Activated T-cell treated with anti-CD3 and anti-CD28 coated beads for 48 hours (primary cell): ENCODE data around the gene AUTS2.

Experiments used
- DNase-seq: peaks from one replicate; pipeline ENCODE4 v3.0.0-alpha.2; 2020; ENCODE audit warnings: low read depth

The AUTS2 gene

GRCh38 chr7:69687739-69688433 lies 89.6 kb downstream of the AUTS2 start:
- DNase-seq: no peak

DNA sequence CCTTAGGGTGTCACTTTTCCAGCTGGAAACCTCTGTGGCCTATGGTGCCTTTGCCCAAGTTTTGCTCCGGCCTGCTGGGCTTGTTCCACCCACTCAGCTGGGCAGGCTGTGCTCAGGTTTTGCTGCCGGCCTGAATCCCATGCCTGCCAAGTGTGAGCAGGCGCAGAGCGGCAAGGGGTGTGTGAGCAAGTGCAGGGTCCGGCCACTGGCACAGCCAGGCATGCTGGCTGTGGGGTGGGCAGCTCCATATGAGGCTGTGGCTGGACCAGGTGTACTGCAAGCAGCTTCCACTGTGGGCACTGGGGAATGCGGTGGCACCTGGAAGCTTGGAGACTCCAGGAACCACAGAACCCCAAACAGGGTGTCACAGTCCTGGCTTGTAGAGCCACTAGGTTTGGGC lies 92.1 kb downstream of the AUTS2 start:
- no peak for DNase-seq

GRCh38 chr7:69691327-69691726 lies 93.1 kb downstream of the AUTS2 start:
- no peak for DNase-seq

DNA sequence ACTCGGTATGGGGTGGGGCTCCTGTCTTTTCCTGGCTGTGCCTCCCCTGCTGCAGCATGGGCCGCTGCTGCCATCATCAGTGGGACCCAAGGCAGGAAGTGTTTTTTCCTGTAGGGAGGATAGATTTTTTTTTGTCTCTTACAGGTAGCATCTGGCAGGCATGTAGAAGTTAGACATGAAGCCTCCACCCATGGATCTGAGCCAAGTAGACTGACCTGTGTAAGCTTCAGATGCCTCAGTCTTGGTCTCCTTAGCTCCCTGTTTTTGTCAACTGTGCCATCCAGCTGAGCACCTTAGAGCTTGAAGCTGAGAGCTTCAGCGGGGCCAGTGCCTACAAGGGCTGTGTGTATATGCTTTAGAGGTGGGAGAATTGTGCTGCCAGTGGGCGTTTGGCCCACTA lies 93.5 kb downstream of the AUTS2 start:
- DNase-seq: no peak

- no peak for DNase-seq
Measured at GRCh38 chr7:69692611-69693010, 94.3 kb downstream of the AUTS2 start.

DNA sequence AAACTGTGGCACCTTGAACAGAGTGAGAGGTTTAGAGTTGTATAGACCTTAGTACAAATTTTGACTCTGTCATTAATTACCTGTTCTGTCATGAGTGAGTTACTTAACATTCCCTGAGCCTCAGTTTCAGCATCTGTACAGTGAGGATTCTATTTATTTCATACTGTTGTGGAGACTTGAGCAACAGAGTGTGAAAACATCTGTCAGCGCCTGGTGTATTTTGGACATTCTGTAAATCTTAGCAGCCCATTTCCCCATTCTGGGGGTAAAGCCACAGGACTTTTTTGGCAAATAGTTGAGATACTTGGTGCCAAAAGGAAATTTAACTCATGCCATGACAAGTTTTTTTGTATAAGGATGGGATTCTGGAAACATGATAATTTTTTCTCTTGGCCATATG lies 94.8 kb downstream of the AUTS2 start:
- no peak for DNase-seq

GRCh38 chr7:69696054-69696591 lies 97.8 kb downstream of the AUTS2 start:
- no peak for DNase-seq

DNA sequence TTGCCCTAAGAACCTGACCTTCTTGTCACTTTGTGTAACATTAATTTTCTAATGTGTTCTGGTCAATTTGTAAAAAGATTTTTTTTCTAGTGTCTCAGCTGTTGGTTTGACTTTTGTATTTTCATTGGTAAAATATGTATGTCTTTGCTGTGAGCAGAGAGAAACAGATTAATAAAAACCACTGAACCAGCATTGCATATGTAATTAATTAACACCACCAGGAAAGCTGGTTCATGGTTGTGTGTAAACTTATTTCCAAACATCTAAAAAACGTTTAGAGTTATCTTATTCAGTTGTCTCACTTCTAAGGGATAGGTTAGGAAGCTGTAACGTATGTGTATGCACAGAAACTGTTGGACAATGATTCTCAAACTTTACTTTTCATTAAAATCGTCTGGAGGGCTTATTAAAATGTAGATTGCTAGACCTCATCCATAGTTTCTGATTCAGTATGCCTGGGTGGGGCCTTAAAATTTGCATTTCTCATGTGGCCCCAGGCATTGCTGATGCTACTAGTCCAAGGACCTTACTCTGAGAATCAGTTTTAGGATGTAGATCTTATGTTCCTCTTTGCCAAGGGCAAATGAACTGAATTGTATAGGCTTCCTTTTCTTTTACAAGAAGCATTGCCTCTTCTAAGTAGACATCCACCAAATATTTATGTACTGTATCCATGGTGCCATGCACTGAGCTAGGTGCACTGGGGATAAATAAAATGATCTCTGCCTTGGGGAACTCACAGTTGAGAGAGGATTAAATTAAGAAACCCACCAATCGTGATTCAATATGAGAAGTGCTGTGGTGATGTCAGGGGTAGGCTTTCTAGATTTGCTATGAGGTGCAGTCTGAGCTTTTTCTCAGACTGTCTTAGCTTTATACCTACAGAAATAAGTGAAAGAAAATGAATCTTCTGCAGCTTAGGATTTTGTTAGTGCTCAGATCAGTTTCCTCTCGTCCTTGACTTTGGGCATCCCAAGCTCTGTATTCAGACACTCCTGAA lies 98.7 kb downstream of the AUTS2 start:
- DNase-seq: no peak

- DNase-seq: no peak
Measured at GRCh38 chr7:69698109-69698825, 100.0 kb downstream of the AUTS2 start.

DNA sequence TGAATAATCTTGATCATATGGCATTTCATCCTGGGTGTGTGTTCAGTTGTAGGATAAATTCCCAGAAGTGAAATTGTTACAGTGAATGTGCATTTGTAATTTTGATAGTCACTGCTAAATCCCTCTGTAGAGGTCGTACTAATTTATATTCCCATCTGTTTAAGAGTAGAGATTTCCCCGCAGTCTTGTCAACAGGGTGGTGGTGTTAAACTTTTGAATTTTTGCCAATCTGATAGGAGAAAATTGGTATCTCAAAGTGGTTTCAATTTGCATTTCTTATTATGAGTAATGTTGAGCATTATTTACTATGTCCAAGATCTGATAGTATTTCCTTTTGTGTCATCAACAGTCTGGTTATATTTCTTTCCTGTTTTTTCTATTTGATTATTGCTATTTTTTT lies 101.7 kb downstream of the AUTS2 start:
- no peak for DNase-seq

- DNase-seq: no peak
Measured at GRCh38 chr7:69700331-69700730, 102.1 kb downstream of the AUTS2 start.

- DNase-seq: no peak
Measured at GRCh38 chr7:69701288-69701687, 103.0 kb downstream of the AUTS2 start.

- no peak for DNase-seq
Measured at GRCh38 chr7:69702357-69702756, 104.1 kb downstream of the AUTS2 start.

- DNase-seq: no peak
Measured at GRCh38 chr7:69703099-69703498, 104.8 kb downstream of the AUTS2 start.

DNA sequence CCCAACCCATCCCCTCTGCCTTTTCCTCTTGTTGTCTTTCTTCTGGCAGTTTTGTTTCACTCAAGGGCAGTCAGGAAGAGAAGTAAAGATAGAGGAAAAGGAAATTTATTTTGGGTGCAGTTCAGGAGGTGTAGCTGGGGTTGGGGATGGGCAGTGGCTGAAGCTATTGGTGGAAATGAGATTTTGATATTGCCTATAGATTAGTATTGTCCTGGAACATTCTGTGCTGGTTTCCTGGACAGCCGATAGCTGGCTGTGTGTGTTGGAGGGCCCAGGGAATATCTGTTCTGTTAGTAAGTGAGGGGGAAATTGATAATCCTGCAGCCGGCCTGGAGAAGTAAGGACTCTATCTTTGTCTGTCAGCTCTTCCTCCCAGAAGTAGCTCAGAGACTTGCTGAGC lies 107.8 kb downstream of the AUTS2 start:
- no peak for DNase-seq

DNA sequence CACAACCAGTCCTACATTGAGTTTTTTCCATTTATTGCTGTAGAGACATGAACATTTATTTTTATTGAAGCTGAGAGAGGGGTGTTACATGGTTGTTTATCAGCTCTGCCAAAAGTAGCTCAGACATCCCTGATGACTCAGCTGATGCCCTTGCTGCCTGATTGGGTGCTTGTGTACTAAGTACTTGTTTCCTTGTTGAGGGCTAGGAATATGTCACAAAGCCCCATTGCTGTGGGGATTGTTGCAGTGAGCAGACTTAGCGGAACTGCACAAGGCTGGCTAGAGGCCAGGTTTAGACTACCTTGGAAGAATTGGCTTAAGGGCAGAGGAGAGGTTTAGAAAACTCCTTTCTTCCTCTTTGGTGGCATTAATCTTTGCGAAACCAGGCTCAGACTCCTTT lies 110.6 kb downstream of the AUTS2 start:
- DNase-seq: no peak

GRCh38 chr7:69710768-69711438 lies 112.6 kb downstream of the AUTS2 start:
- no peak for DNase-seq

GRCh38 chr7:69714886-69715576 lies 116.8 kb downstream of the AUTS2 start:
- no peak for DNase-seq

DNA sequence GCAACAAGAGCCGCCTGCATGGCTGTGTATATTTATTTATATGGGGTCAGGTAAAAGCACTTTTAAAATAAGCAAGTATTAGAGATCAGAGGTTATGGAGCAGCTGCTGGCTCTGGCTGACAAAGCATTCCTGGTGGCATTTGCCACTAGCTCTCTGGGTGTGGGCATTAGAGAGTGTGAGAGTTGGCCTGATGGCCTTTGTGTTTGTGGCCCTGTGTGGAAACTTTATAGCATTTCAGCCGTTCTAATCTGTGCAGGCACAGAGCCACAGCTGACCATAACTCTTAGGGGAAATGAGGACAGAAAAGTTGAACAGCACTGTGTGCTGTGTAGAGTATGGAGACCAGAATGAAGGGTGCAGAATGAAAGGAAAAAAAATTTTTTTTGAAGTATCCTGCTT lies 118.9 kb downstream of the AUTS2 start:
- DNase-seq: no peak

- no peak for DNase-seq
Measured at GRCh38 chr7:69719717-69720116, 121.4 kb downstream of the AUTS2 start.

GRCh38 chr7:69722843-69723242 lies 124.6 kb downstream of the AUTS2 start:
- no peak for DNase-seq
